Retina (tissue), 1 donor: Measurements from ENCODE around the gene CPLANE1.
"Not testable (repeated sequence)": the region's sequence is repeated elsewhere in the genome, so short reads cannot be mapped to it uniquely, and the experiment has no call there.

Source experiments
- DNase-seq: peaks from one replicate; pipeline ENCODE4 v3.0.0-alpha.2; 2016

Gene CPLANE1

GRCh38 chr5:37112383-37112991, 136.7 kb downstream of the CPLANE1 start:
- no peak for DNase-seq

GRCh38 chr5:37111426-37112382, 137.5 kb downstream of the CPLANE1 start:
- DNase-seq: no peak

GRCh38 chr5:37110135-37110534, 139.0 kb downstream of the CPLANE1 start:
- DNase-seq: no peak

- DNase-seq: no peak
These were observed 139.8 kb downstream of the CPLANE1 start for GRCh38 chr5:37109338-37109737.

- no peak for DNase-seq
These were observed 145.9 kb downstream of the CPLANE1 start for GRCh38 chr5:37103302-37103701.

- not testable (repeated sequence) for DNase-seq
These were observed 149.9 kb downstream of the CPLANE1 start for GRCh38 chr5:37099267-37099666.

GRCh38 chr5:37093795-37094194, 155.4 kb downstream of the CPLANE1 start:
- not testable (repeated sequence) for DNase-seq

GRCh38 chr5:37090781-37091180, 158.4 kb downstream of the CPLANE1 start:
- no peak for DNase-seq

GRCh38 chr5:37090123-37090726, 159.0 kb downstream of the CPLANE1 start:
- no peak for DNase-seq

- DNase-seq: no peak
These were observed 161.2 kb downstream of the CPLANE1 start for GRCh38 chr5:37088009-37088408.

- no peak for DNase-seq
These were observed 162.6 kb downstream of the CPLANE1 start for GRCh38 chr5:37086466-37087173.

GRCh38 chr5:37086026-37086425, 163.2 kb downstream of the CPLANE1 start:
- DNase-seq: not testable (repeated sequence)

GRCh38 chr5:37082977-37083376, 166.2 kb downstream of the CPLANE1 start:
- DNase-seq: not testable (repeated sequence)

GRCh38 chr5:37080697-37081096, 168.5 kb downstream of the CPLANE1 start:
- DNase-seq: no peak

- DNase-seq: no peak
These were observed 172.0 kb downstream of the CPLANE1 start for GRCh38 chr5:37077146-37077545.

GRCh38 chr5:37075399-37075950, 173.7 kb downstream of the CPLANE1 start:
- no peak for DNase-seq

- DNase-seq: no peak
These were observed 177.1 kb downstream of the CPLANE1 start for GRCh38 chr5:37071901-37072581.

GRCh38 chr5:37071487-37071886, 177.7 kb downstream of the CPLANE1 start:
- DNase-seq: no peak

- DNase-seq: no peak
These were observed 184.7 kb downstream of the CPLANE1 start for GRCh38 chr5:37064442-37064841.

- no peak for DNase-seq
These were observed 185.4 kb downstream of the CPLANE1 start for GRCh38 chr5:37063739-37064138.

- DNase-seq: no peak
These were observed 189.1 kb downstream of the CPLANE1 start for GRCh38 chr5:37060030-37060429.

GRCh38 chr5:37056762-37057161, 192.4 kb downstream of the CPLANE1 start:
- no peak for DNase-seq
